OCI-LY3 (cell line): ENCODE measurements around the gene KDM4B.
A peak's percentile ranks its signal among the peaks of the same experiment; 100 is the strongest.

ENCODE experiments used
- CTCF ChIP-seq: fragments of 200-600, 300-600 bp; sonication (generic); IDR thresholded peaks from 2 replicates; pipeline ENCODE4 v1.5.1; 2014; ENCODE audit warnings: antibody characterized with exemption, low read length, low read depth
- EZH2phosphoT487 ChIP-seq: fragments of 200-600 bp; shearing (Covaris generic); IDR thresholded peaks from 2 replicates; pipeline ENCODE4 v1.6.1; 2018; ENCODE audit warnings: antibody characterized with exemption, mixed run types, low read depth

GRCh38 chr19:5154129-5154798 lies 185.4 kb downstream of the KDM4B start:
- TF ChIP-seq CTCF (peak; percentile 55), EZH2phosphoT487 (no peak)
